Calu3 (cell line): ENCODE results near the gene OR13H1. TPM values are rescaled to one million over a fixed set of nuclear protein-coding genes. Genes with fewer than 3 reads are reported as not detected.
"Not testable (repeated sequence)": the region's sequence is repeated elsewhere in the genome, so short reads cannot be mapped to it uniquely, and the experiment has no call there.

Source experiments
- BruUV-seq: library from RNA; stranded (reverse); fragments of 400-500 nt; replicated peaks from 2 replicates; lab custom pipeline; 2021; lab: Mats Ljungman, UMichigan
- CTCF ChIA-PET: fragments of 300-600 bp; sonication (Branson Sonifier 250); formaldehyde crosslinking; loops from one replicate; lab custom pipeline; 2022; ENCODE audit warnings: antibody characterized with exemption; lab: Charles Lee
- DNase-seq: peaks from one replicate; pipeline ENCODE4 v3.0.0; 2022
- H3K27ac Mint-ChIP-seq: one replicate; pipeline ENCODE4 v1.8.0; 2022; ENCODE audit warnings: mixed read lengths; ENCODE audit not compliant: unreplicated experiment
- H3K27me3 Mint-ChIP-seq: one replicate; pipeline ENCODE4 v1.8.0; 2022; ENCODE audit warnings: mixed read lengths; ENCODE audit not compliant: unreplicated experiment
- H3K36me3 Mint-ChIP-seq: one replicate; pipeline ENCODE4 v1.8.0; 2022; ENCODE audit warnings: mild to moderate bottlenecking, moderate library complexity, mixed read lengths; ENCODE audit not compliant: insufficient read depth, unreplicated experiment
- H3K4me1 Mint-ChIP-seq: one replicate; pipeline ENCODE4 v1.8.0; 2022; ENCODE audit warnings: mild to moderate bottlenecking, low read depth, mixed read lengths; ENCODE audit not compliant: unreplicated experiment
- H3K4me3 Mint-ChIP-seq: one replicate; pipeline ENCODE4 v1.8.0; 2022; ENCODE audit warnings: mild to moderate bottlenecking, low read depth, moderate library complexity, mixed read lengths; ENCODE audit not compliant: unreplicated experiment
- H3K9me3 Mint-ChIP-seq: one replicate; pipeline ENCODE4 v1.8.0; 2022; ENCODE audit warnings: low read depth, mixed read lengths; ENCODE audit not compliant: unreplicated experiment
- CTCF ChIP-seq: fragments of 200-600 bp; IDR thresholded peaks from one replicate; pipeline ENCODE4 v1.8.0; 2022; ENCODE audit warnings: antibody characterized with exemption; ENCODE audit not compliant: unreplicated experiment
- intact Hi-C: fragments of 100-400 bp; cut with micrococcal nuclease; formaldehyde crosslinking; loops from one replicate; pipeline ENCODE4 v1.10.0; 2022; ENCODE audit not compliant: unreplicated experiment
- total RNA-seq: library from RNA; stranded (reverse); gene quantifications from 2 replicates; pipeline ENCODE4 v1.2.3, GENCODE V29; 2022

The OR13H1 gene
- total RNA-seq, 1 experiment from 2014 or later, result not detected

DNA sequence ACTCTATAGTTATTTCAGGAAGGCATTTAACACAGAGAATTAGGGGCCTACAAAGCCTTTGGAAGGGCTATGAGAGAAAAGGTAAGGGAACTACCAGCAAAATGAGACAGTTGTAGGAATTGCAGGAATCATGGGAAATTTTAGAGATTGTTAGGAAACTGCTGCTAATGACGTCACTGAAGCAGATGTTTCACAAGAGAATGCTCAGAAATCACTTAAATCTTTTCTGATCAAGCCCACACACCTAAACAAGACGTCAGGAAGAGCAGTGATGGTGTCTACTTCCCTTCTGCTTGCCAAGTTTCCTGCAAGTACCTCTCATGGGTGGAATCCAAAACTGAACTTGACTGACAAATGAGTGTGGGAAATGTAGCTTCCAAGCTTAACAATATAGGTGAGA, 5.1 kb downstream of the OR13H1 start:
- no peak overlapping the region for H3K4me3 Mint-ChIP-seq
- CTCF ChIA-PET, result no interaction called here
- no peaks in the 10 kb centered on the region for H3K27me3 Mint-ChIP-seq
- intact Hi-C loops, result no loop called here
- no peak overlapping the region for H3K27ac Mint-ChIP-seq
- peaks cover 5% of the 10 kb centered on the region for H3K9me3 Mint-ChIP-seq
- TF ChIP-seq CTCF, result no peak
- H3K36me3 Mint-ChIP-seq, result no peaks in the 10 kb centered on the region
- H3K4me1 Mint-ChIP-seq, result no peaks in the 10 kb centered on the region
- no peak for DNase-seq
- BruUV-seq, result no TSS peak

GRCh38 chrX:131552453-131552852, 8.6 kb downstream of the OR13H1 start:
- not testable (repeated sequence) for BruUV-seq

GRCh38 chrX:131558562-131558961, 14.7 kb downstream of the OR13H1 start:
- Mint-ChIP-seq H3K36me3 (no peaks in the 10 kb centered on the region), H3K4me3 (no peak overlapping the region), H3K4me1 (no peaks in the 10 kb centered on the region), H3K27ac (no peak overlapping the region), H3K27me3 (no peaks in the 10 kb centered on the region), H3K9me3 (peaks cover 8% of the 10 kb centered on the region)
- no TSS peak for BruUV-seq
- TF ChIP-seq CTCF, result no peak
- no peak for DNase-seq
- CTCF ChIA-PET, result no interaction called here
- intact Hi-C loops, result no loop called here

More at GRCh38 chrX:131552453-131552852, 8.6 kb downstream of the OR13H1 start:
- DNase-seq, CTCF ChIA-PET, H3K27ac Mint-ChIP-seq, intact Hi-C loops, H3K4me1 Mint-ChIP-seq, H3K36me3 Mint-ChIP-seq, H3K27me3 Mint-ChIP-seq, H3K4me3 Mint-ChIP-seq, H3K9me3 Mint-ChIP-seq: not testable (repeated sequence)

DNA sequence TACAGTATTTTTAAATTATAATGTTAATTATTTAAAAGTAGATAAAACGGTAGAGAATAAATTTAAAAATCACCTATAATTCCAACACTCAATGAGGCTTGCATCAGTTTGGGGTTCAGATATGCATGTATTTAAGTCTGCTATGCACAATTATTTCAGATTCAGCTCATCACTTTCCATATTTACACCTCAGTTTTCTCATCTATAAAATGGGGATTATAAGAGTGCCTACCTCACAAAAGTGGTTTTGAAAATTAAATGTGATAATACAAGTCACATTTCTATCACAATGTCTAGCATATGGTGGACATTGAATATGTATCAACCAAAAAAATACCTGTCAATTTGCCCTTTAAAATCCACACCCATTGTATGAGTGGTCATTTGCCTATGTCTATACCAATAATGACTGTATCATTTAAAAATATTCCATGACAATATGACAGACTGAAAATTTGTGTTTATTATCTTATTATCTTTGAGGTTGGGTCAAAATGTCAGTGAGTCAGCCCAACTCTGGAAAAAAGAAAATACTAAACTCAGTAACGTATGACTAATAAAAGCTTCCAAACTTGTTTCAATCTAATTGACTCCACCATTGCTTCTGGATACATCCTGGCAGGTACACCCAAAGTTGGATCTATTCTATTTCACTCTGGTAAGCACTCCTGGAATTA, 20.8 kb downstream of the OR13H1 start:
- no peak for TF ChIP-seq CTCF
- CTCF ChIA-PET, result no interaction called here
- no peak overlapping the region for H3K27ac Mint-ChIP-seq
- H3K9me3 Mint-ChIP-seq, result peaks cover 14% of the 10 kb centered on the region
- no peaks in the 10 kb centered on the region for H3K36me3 Mint-ChIP-seq
- intact Hi-C loops, result no loop called here
- H3K4me1 Mint-ChIP-seq, result no peaks in the 10 kb centered on the region
- H3K27me3 Mint-ChIP-seq, result no peaks in the 10 kb centered on the region
- DNase-seq, result no peak
- BruUV-seq, result no TSS peak
- H3K4me3 Mint-ChIP-seq, result no peak overlapping the region

DNA sequence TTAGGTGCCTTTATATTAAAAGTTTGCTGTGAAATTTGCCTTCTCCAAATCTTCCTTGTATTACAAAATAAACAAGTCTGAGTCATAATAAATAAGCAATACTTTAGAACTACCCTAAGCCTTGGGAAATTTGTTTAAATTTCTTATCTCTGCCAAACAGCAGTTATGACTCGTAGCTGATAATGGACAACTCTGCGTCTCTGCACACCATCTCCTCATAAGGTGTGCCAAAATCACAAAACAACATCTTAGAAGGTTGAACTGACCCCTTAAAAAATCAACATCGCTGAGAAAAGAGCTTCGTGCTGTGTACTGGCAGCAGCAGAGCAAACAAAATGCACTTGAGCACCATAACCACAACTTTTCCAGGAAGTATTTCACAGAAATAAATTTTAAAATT, 22.0 kb downstream of the OR13H1 start:
- CTCF ChIA-PET, result no interaction called here
- Mint-ChIP-seq H3K9me3 (peaks cover 14% of the 10 kb centered on the region), H3K4me3 (no peak overlapping the region), H3K27me3 (no peaks in the 10 kb centered on the region), H3K27ac (no peak overlapping the region), H3K4me1 (no peaks in the 10 kb centered on the region), H3K36me3 (no peaks in the 10 kb centered on the region)
- intact Hi-C loops, result no loop called here
- DNase-seq, result no peak
- no TSS peak for BruUV-seq
- TF ChIP-seq CTCF, result no peak
